SH-SY5Y (cell line): ENCODE measurements around the gene NMRK1.

Source experiments
- GATA2 ChIP-seq: IDR thresholded peaks from 2 replicates; pipeline ENCODE4 v1.6.1; 2011; ENCODE audit warnings: mild to moderate bottlenecking, low read depth, low read length
- GATA3 ChIP-seq: IDR thresholded peaks from 2 replicates; pipeline ENCODE4 v1.6.1; 2011; ENCODE audit warnings: low read depth, mild to moderate bottlenecking, low read length, moderate library complexity

- TF ChIP-seq GATA3 (no peak), GATA2 (no peak)
These were observed 8.8 kb upstream of the NMRK1 start for GRCh38 chr9:75096796-75097195.
